HG03139 (cell line): ENCODE measurements around the gene SLC2A9.
"Not testable (repeated sequence)": the region's sequence is repeated elsewhere in the genome, so short reads cannot be mapped to it uniquely, and the experiment has no call there.

Experiments
- ATAC-seq: cut with Tn5 transposase; IDR thresholded peaks from one replicate; pipeline ENCODE4 v1.9.1; 2021; ENCODE audit not compliant: unreplicated experiment

The SLC2A9 gene

GRCh38 chr4:9933956-9934355 is 87.3 kb downstream of the SLC2A9 start:
- ATAC-seq, result no peak

GRCh38 chr4:9933184-9933583 is 88.1 kb downstream of the SLC2A9 start:
- ATAC-seq, result no peak

- no peak for ATAC-seq
Observed at GRCh38 chr4:9932771-9933170, 88.5 kb downstream of the SLC2A9 start.

GRCh38 chr4:9931146-9931545 is 90.2 kb downstream of the SLC2A9 start:
- ATAC-seq, result no peak

- no peak for ATAC-seq
Observed at GRCh38 chr4:9929111-9929510, 92.2 kb downstream of the SLC2A9 start.

GRCh38 chr4:9927341-9928007 is 93.8 kb downstream of the SLC2A9 start:
- ATAC-seq, result no peak

GRCh38 chr4:9926586-9926985 is 94.7 kb downstream of the SLC2A9 start:
- ATAC-seq, result no peak

- ATAC-seq, result no peak
Observed at GRCh38 chr4:9925750-9926439, 95.4 kb downstream of the SLC2A9 start.

- ATAC-seq, result no peak
Observed at GRCh38 chr4:9924750-9925149, 96.5 kb downstream of the SLC2A9 start.

- ATAC-seq, result no peak
Observed at GRCh38 chr4:9923195-9923812, 98.0 kb downstream of the SLC2A9 start.

GRCh38 chr4:9921326-9921725 is 100.0 kb downstream of the SLC2A9 start:
- ATAC-seq, result no peak

GRCh38 chr4:9920029-9920428 is 101.3 kb downstream of the SLC2A9 start:
- ATAC-seq, result no peak

- ATAC-seq, result no peak
Observed at GRCh38 chr4:9919047-9919446, 102.2 kb downstream of the SLC2A9 start.

GRCh38 chr4:9918484-9918883 is 102.8 kb downstream of the SLC2A9 start:
- no peak for ATAC-seq

- no peak for ATAC-seq
Observed at GRCh38 chr4:9916937-9917336, 104.4 kb downstream of the SLC2A9 start.

- ATAC-seq, result no peak
Observed at GRCh38 chr4:9916346-9916745, 105.0 kb downstream of the SLC2A9 start.

GRCh38 chr4:9913846-9914245 is 107.5 kb downstream of the SLC2A9 start:
- ATAC-seq, result no peak

GRCh38 chr4:9906996-9907395 is 114.3 kb downstream of the SLC2A9 start:
- ATAC-seq, result no peak

- no peak for ATAC-seq
Observed at GRCh38 chr4:9904976-9905587, 116.2 kb downstream of the SLC2A9 start.

- ATAC-seq, result no peak
Observed at GRCh38 chr4:9903317-9903716, 118.0 kb downstream of the SLC2A9 start.

GRCh38 chr4:9901257-9901656 is 120.0 kb downstream of the SLC2A9 start:
- no peak for ATAC-seq

GRCh38 chr4:9900633-9901032 is 120.7 kb downstream of the SLC2A9 start:
- not testable (repeated sequence) for ATAC-seq
